B cell (primary cell): ENCODE measurements around the gene KPNA6. TPM values are rescaled to one million over a fixed set of nuclear protein-coding genes. Genes with fewer than 3 reads are reported as not detected.

Source experiments
- ATAC-seq: fragments of 200-7000 bp; cut with Tn5 transposase; one replicate; pipeline ENCODE4 v1.10.0; 2021; ENCODE audit warnings: low read depth, mild to moderate bottlenecking, moderate number of reproducible peaks, moderate library complexity
- CTCF ChIA-PET: fragments of 350-600 bp; sonication (Branson Sonifier 250); formaldehyde crosslinking; loops from one replicate; lab custom pipeline; 2021; ENCODE audit warnings: antibody characterized with exemption, inconsistent platforms; lab: Charles Lee
- POLR2A ChIA-PET: fragments of 350-600 bp; sonication (Branson Sonifier 250); formaldehyde crosslinking; loops from one replicate; lab custom pipeline; 2021; ENCODE audit warnings: antibody characterized with exemption; lab: Charles Lee
- DNase-seq: peaks from one replicate; pipeline ENCODE4 v3.0.0; 2013
- H2AFZ ChIP-seq: 2 replicates; pipeline ENCODE4 v1.6.1; 2012; ENCODE audit warnings: mild to moderate bottlenecking, low read depth, low read length; ENCODE audit not compliant: insufficient read depth, poor library complexity, severe bottlenecking
- H3K27ac ChIP-seq, 2 donors: 1 replicate in 1 of 2; 2 replicates in 1 of 2; pipeline ENCODE4 v1.5.1; 2012 to 2013; ENCODE audit warnings: low read length in 2 of 2, mild to moderate bottlenecking in 2 of 2, moderate library complexity in 1 of 2
- H3K27me3 ChIP-seq, 4 experiments: fragments of 200-600 bp in 1 of 4; sonication (generic) in 1 of 4; replicated peaks in 1 of 4; 1 replicate in 2 of 4; 2 replicates in 2 of 4; pipeline versions ENCODE4 v1.6.1 to v1.7.0; 2013 to 2016; ENCODE audit warnings: low read length in 3 of 4, mild to moderate bottlenecking in 2 of 4, mixed read lengths in 1 of 4, moderate library complexity in 1 of 4; ENCODE audit not compliant: insufficient read depth in 4 of 4, control insufficient read depth in 3 of 4; ENCODE audit errors: control extremely low read depth in 1 of 4
- H3K36me3 ChIP-seq, 2 experiments: replicated peaks in 1 of 2; 1 replicate in 1 of 2; 2 replicates in 1 of 2; pipeline versions ENCODE4 v1.6.1 to v1.7.1; 2013; ENCODE audit warnings: low read length in 1 of 2; ENCODE audit not compliant: insufficient read depth in 2 of 2, control insufficient read depth in 1 of 2; ENCODE audit errors: control extremely low read depth in 1 of 2, extremely low read depth in 1 of 2
- H3K4me1 ChIP-seq, 2 donors: fragments of 200-600 bp in 1 of 2; sonication (generic) in 1 of 2; 1 replicate in 1 of 2; 2 replicates in 1 of 2; pipeline versions ENCODE4 v1.5.1 to v1.6.1; 2013 to 2017; ENCODE audit warnings: low read length in 2 of 2; ENCODE audit not compliant: control insufficient read depth in 2 of 2, insufficient read depth in 2 of 2
- H3K4me2 ChIP-seq: replicated peaks from 2 replicates; pipeline ENCODE3; 2012; ENCODE audit warnings: mild to moderate bottlenecking, low read depth, low read length; ENCODE audit not compliant: poor library complexity, severe bottlenecking
- H3K4me3 ChIP-seq, 5 experiments: fragments of 200-600 bp in 1 of 5; sonication (generic) in 1 of 5; 1 replicate in 3 of 5; 2 replicates in 2 of 5; pipeline versions ENCODE4 v1.5.1 to v1.7.0; 2011 to 2016; ENCODE audit warnings: low read length in 4 of 5, mild to moderate bottlenecking in 4 of 5, low read depth in 2 of 5, control low read depth in 1 of 5, moderate library complexity in 1 of 5; ENCODE audit not compliant: insufficient read depth in 1 of 5; ENCODE audit errors: control extremely low read depth in 1 of 5, extremely low read depth in 1 of 5
- H3K79me2 ChIP-seq: fragments of 200-600 bp; sonication (generic); one replicate; pipeline ENCODE4 v1.6.0; 2016; ENCODE audit warnings: low read length; ENCODE audit not compliant: control insufficient read depth, insufficient read depth
- H3K9ac ChIP-seq: fragments of 200-600 bp; sonication (generic); 2 replicates; pipeline ENCODE4 v1.6.1; 2017; ENCODE audit warnings: mild to moderate bottlenecking, low read length, moderate library complexity
- H3K9me3 ChIP-seq, 3 donors: one replicate each; pipeline versions ENCODE4 v1.6.1 to v1.7.1; 2013; ENCODE audit warnings: low read length in 2 of 3; ENCODE audit not compliant: control insufficient read depth in 2 of 3, insufficient read depth in 1 of 3; ENCODE audit errors: control extremely low read depth in 1 of 3
- H4K20me1 ChIP-seq: 2 replicates; pipeline ENCODE4 v1.6.0; 2012; ENCODE audit warnings: mild to moderate bottlenecking, low read length; ENCODE audit not compliant: insufficient read depth, control insufficient read depth, poor library complexity, severe bottlenecking
- H3K27ac Mint-ChIP-seq: one replicate; pipeline ENCODE4 v1.8.0; 2021; ENCODE audit warnings: mixed read lengths
- H3K27me3 Mint-ChIP-seq: one replicate; pipeline ENCODE4 v1.8.0; 2021; ENCODE audit warnings: mixed read lengths
- H3K4me1 Mint-ChIP-seq: one replicate; pipeline ENCODE4 v1.8.0; 2021; ENCODE audit warnings: mixed read lengths
- H3K4me3 Mint-ChIP-seq: one replicate; pipeline ENCODE4 v1.8.0; 2021; ENCODE audit warnings: mixed read lengths
- H3K9me3 Mint-ChIP-seq: one replicate; pipeline ENCODE4 v1.8.0; 2022; ENCODE audit warnings: mixed read lengths; ENCODE audit not compliant: insufficient read depth
- EZH2 ChIP-seq: IDR thresholded peaks from 2 replicates; pipeline ENCODE4 v1.6.1; 2012; ENCODE audit warnings: borderline replicate concordance, low read depth, mild to moderate bottlenecking, moderate library complexity, low read length; ENCODE audit not compliant: insufficient read depth, poor library complexity, severe bottlenecking
- WGBS: methylation state at CpG from one replicate; pipeline ENCODE4 v1.1.5; 2013; ENCODE audit warnings: missing lambda C conversion rate; ENCODE audit not compliant: insufficient coverage; 5-methylcytosine and 5-hydroxymethylcytosine counted together
- intact Hi-C: fragments of 100-400 bp; cut with micrococcal nuclease; formaldehyde crosslinking; loops from one replicate; pipeline ENCODE4 v1.10.0; 2022
- polyA plus RNA-seq: library from polyadenylated mRNA; depleted of rRNA; stranded (reverse); fragments of >200 nt; gene quantifications from 2 replicates; pipeline ENCODE4 v1.2.3, GENCODE V29; 2012
- total RNA-seq, 2 donors: library from RNA; stranded (reverse); fragments of 120-200 nt in 1 of 2; gene quantifications; 1 replicate in 1 of 2; 2 replicates in 1 of 2; pipeline versions ENCODE4 v1.2.3 to v1.2.4, GENCODE V29; 2013 to 2022
- TF ChIP-seq, protein P1 (sequence below): fragments of 200-600 bp; IDR thresholded peaks from one replicate; pipeline ENCODE4 v1.8.0; 2022; ENCODE audit warnings: antibody characterized with exemption, mild to moderate bottlenecking

The KPNA6 gene
- total and polyA plus RNA-seq, 2 donors (not counting 1 experiment from before 2014, with no cell fraction given): 14.0 to 49.9 TPM

GRCh38 chr1:32073299-32074229 is 34.3 kb upstream of the KPNA6 start:
- H3K36me3 ChIP-seq: peaks cover 0 to 31% of the 10 kb centered on the region in 2 experiments
- no peaks in the 10 kb centered on the region for H3K9me3 Mint-ChIP-seq
- H3K9ac ChIP-seq: peak overlapping the region; percentile 85
- peaks cover 14 to 17% of the 10 kb centered on the region in 2 donors for H3K4me1 ChIP-seq
- ChIA-PET CTCF (interaction anchor here (0.7 to 3.4 kb wide), 16 partner anchors 8 to 1357 kb away, joined by 3 to 41 read pairs (median 4); partner anchors contain the start of genes BSDC1, KHDRBS1, KPNA6 and MARCKSL1), POLR2A (interaction anchor here (0.6 to 3.5 kb wide), 18 partner anchors 9 to 1054 kb away, joined by 3 to 31 read pairs (median 4); partner anchors contain the start of genes BSDC1, HDAC1, KHDRBS1 and KPNA6)
- H3K4me2 ChIP-seq: peak overlapping the region; percentile 88
- H3K4me1 Mint-ChIP-seq: peaks cover 29% of the 10 kb centered on the region
- no peak for TF ChIP-seq EZH2
- TF ChIP-seq, protein P1, sequence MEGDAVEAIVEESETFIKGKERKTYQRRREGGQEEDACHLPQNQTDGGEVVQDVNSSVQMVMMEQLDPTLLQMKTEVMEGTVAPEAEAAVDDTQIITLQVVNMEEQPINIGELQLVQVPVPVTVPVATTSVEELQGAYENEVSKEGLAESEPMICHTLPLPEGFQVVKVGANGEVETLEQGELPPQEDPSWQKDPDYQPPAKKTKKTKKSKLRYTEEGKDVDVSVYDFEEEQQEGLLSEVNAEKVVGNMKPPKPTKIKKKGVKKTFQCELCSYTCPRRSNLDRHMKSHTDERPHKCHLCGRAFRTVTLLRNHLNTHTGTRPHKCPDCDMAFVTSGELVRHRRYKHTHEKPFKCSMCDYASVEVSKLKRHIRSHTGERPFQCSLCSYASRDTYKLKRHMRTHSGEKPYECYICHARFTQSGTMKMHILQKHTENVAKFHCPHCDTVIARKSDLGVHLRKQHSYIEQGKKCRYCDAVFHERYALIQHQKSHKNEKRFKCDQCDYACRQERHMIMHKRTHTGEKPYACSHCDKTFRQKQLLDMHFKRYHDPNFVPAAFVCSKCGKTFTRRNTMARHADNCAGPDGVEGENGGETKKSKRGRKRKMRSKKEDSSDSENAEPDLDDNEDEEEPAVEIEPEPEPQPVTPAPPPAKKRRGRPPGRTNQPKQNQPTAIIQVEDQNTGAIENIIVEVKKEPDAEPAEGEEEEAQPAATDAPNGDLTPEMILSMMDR: peak; percentile 24
- no peaks in the 10 kb centered on the region for H3K27me3 ChIP-seq
- H3K27ac Mint-ChIP-seq: peak overlapping the region; percentile 79
- peak overlapping the region; percentile 73 to 80 for H3K27ac ChIP-seq
- DNase-seq: no peak
- 37% methylated on average over 21 of the region's 28 CpGs for WGBS
- peaks cover 6% of the 10 kb centered on the region for H4K20me1 ChIP-seq
- H3K4me3 ChIP-seq: peak overlapping the region; percentile 76 to 92 (median 81)
- H3K4me3 Mint-ChIP-seq: peak overlapping the region; percentile 83
- no peaks in the 10 kb centered on the region for H3K9me3 ChIP-seq
- peak; percentile 41 for ATAC-seq
- no peaks in the 10 kb centered on the region for H3K27me3 Mint-ChIP-seq
- intact Hi-C loops: loop anchor here (1.0 to 10.0 kb wide), 9 partner anchors 35 to 777 kb away; partner anchors contain the start of genes BSDC1, CCDC28B, DCDC2B and IQCC
- H3K79me2 ChIP-seq: peaks cover 14% of the 10 kb centered on the region
- H2AFZ ChIP-seq: peak overlapping the region; percentile 90
